ENCODE results near the gene GPR15LG.

- no peak for TF ChIP-seq CTCF (IDR thresholded peaks at IDR 0.05)
- no peak for TF ChIP-seq POLR2A (IDR thresholded peaks at IDR 0.05)
- no peak for TF ChIP-seq POLR2AphosphoS5 (IDR thresholded peaks at IDR 0.05; ENCODE audit: insufficient read depth in 1 of 2, low read depth in 1 of 2)
Measured at GRCh38 chr10:84126785-84127167, 46.8 kb upstream of the GPR15LG start.
